Suprapubic skin (tissue), 3 donors: ENCODE results near the gene EIF2B5.

Experiments
- CTCF ChIP-seq, 2 donors: fragments of 200-600 bp in 1 of 2; fragments of 450-650 bp in 1 of 2; sonication (generic) in 1 of 2; IDR thresholded peaks; one replicate each; pipeline ENCODE4 v1.5.1; 2016 to 2019; ENCODE audit warnings: antibody characterized with exemption in 2 of 2, mild to moderate bottlenecking in 1 of 2, moderate library complexity in 1 of 2
- POLR2A ChIP-seq, 2 donors: fragments of 450-650 bp; IDR thresholded peaks; one replicate each; pipeline ENCODE4 v1.6.1; 2017; ENCODE audit warnings: antibody characterized with exemption in 2 of 2, mild to moderate bottlenecking in 2 of 2, moderate library complexity in 2 of 2

DNA sequence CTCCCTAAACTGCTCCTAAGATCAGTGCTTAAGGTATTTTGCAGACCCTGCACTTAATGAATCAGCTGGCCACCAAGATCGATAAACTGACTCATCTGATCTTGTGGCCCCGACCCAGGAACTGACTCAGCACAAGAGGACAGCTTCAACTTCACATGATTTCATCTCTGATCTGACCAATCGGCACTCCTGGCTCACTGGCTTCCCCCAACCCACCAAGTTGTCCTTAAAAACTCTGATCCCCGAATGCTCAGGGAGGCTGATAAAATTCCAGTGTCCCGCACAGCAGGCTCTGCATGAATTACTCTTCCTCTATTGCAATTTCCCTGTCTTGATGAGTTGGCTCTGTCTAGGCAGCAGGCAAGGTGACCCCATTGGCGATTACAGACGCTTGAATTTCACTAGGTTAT lies 24.8 kb upstream of the EIF2B5 start:
- no peak for TF ChIP-seq CTCF (IDR thresholded peaks at IDR 0.05)
- no peak for TF ChIP-seq POLR2A (IDR thresholded peaks at IDR 0.05)
